CD4-positive, alpha-beta T cell treated with Interleukin-15 for 1 hour (primary cell): ENCODE results near the gene SLC7A6OS.
"Not testable (repeated sequence)": the region's sequence is repeated elsewhere in the genome, so short reads cannot be mapped to it uniquely, and the experiment has no call there.

Experiments
- DNase-seq: peaks from one replicate; pipeline ENCODE4 v3.0.0-alpha.2; 2020

Gene SLC7A6OS

DNA sequence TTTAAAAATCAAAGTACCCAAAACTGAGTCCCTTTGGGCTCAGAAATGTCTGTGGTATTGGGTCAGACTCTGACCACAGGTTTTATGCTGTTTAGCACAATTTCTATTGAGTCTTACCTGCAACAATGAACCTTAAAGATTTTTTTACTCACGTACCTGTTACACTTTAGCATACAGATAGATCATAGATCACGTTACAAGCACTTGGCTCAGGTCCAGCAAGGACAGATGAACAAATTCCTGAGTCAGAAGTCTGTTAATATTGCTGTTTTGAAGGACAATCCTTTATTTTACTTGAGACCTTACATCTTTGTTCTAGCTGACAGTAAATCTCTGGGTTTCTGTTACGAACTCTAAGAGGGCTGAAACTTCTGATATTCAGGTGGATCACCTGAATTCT, 12.8 kb downstream of the SLC7A6OS start:
- no peak for DNase-seq

GRCh38 chr16:68296693-68297092, 14.1 kb downstream of the SLC7A6OS start:
- DNase-seq: no peak

GRCh38 chr16:68296291-68296690, 14.5 kb downstream of the SLC7A6OS start:
- no peak for DNase-seq

- DNase-seq: no peak
These were observed 18.3 kb downstream of the SLC7A6OS start for GRCh38 chr16:68292425-68292824.

- DNase-seq: no peak
These were observed 19.5 kb downstream of the SLC7A6OS start for GRCh38 chr16:68291227-68291626.

- no peak for DNase-seq
These were observed 20.3 kb downstream of the SLC7A6OS start for GRCh38 chr16:68290450-68290849.

DNA sequence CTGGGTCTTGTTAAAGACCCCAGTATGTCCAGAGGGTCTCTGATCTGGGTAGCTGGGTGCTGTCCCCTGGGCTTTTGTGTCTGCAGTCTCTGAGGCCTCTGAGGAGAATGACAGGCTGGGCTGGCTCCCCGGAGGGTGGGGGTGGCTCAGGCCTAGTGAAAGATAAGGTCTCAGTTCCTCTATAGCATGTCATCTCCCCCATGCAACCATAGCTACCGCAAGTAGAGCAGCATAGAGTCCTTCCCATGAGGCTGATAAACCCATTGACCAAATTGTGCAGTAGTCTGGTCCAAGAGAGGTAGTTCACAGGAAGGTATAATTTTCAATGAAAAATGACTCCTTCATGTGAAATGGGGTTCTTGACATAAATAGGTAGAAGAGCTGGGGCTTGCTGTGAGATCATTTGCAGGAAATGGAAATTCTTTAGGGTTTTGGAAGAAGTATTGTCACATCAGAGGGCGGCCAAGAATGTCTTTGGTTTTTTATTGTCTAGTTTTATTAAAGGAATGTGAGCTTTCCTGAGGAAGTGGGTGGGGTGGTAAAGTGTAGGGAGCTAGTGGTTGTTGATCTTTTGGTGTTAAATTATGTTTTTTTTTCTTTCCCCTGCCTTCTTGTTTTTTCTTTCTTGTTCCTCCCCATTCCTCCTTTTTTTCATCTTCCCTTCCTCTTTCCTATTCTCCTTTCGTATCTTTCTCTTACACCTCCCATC, 21.0 kb downstream of the SLC7A6OS start:
- peak; percentile 61 for DNase-seq

DNA sequence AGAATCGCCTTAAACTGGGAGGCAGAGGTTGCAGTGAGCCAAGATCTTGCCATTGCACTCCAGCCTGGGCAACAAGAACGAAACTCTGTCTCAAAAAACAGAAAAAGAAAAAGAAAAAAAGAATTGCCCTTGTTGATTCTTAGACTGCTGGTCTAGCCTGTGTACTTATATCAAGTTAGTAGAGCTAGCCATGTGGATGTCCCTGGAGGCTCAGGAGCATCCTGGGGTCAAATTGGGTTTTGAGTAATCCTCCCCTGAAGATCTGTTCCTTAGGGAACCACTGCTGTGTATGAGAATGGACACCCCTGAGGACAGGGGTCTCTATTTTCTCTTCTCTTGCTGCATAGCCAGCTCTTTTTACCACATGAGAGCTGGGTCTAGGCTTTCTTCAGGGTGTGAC, 21.5 kb downstream of the SLC7A6OS start:
- DNase-seq: no peak

DNA sequence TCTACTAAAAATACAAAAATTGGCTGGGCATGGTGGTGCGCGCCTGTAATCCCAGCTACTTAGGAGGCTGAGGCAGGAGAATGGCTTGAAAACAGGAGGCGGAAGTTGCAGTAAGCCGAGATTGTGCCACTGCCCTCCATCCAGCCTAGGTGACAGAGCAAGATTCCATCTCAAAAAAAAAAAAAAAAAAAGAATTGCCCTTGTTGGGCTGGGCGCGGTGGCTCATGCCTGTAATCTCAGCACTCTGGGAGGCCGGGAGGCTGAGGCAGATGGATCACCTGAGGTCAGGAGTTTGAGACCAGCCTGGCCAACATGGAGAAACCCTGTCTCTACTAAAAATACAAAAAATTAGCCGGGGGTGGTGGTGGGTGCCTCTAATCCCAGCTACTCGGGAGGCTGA, 21.9 kb downstream of the SLC7A6OS start:
- DNase-seq: not testable (repeated sequence)

DNA sequence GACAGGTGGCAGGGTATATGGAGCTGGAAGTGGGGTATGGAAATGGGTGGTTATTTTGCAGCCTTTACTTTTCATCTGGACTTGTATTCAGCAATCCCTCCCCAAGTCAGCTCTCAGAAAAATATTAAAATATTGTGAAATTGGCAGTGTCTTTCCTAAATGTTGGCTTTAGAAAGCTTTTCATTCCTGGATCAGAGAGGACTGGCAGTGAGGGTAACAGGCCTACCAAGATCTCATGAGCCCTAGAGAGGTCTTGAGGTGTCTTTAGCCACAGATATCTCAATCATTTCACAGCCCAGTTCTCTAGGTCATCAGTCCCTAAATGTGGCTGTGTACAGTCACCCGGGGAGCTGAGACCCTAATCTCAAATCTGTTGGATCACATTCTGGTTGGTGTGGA, 22.5 kb downstream of the SLC7A6OS start:
- DNase-seq: no peak

- DNase-seq: peak; percentile 46
These were observed 23.2 kb downstream of the SLC7A6OS start for GRCh38 chr16:68287276-68288251.

DNA sequence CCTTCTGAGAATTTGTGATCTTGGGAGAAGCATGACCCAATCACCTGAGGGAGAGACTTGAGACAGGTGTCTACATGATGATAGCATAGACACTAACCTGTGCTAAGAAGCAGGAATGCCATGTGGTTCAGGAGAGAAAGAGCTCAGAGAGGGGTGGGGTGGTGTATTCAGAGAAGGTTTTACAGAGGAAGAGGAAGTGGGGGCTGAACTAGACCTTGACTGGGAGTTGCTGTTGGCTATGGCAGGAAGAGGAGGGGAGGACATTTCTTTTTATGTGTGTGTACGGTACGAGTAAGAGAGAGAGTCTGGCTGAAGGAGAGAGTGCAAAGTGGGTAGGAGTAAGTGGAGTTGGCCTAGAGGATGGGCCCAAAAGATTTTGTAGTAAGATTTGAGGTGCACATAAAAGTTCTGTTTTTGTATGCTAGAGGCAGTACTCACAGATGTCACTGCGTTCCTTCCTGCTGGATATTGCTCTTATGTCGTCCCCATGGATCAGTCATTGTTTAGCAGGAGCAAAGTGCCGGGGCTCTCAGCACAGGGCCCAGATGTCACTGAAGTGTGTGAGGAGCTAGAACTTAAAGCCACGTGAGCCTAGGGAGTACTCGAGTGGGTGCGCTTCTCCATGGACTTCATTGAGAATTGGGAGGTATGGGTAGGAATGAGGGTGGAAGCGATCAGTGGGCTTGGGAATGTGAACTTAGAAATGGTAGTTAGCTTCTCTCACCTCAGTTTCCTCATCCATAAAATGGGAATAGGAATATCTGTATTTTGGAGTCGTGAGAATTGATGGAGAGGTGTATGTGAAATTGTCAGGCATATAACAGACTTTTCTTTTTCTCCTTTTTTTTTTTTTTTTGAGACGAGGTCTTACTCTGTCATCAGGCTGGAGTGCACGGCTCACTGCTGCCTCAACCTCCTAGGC, 24.3 kb downstream of the SLC7A6OS start:
- peak; percentile 49 for DNase-seq

DNA sequence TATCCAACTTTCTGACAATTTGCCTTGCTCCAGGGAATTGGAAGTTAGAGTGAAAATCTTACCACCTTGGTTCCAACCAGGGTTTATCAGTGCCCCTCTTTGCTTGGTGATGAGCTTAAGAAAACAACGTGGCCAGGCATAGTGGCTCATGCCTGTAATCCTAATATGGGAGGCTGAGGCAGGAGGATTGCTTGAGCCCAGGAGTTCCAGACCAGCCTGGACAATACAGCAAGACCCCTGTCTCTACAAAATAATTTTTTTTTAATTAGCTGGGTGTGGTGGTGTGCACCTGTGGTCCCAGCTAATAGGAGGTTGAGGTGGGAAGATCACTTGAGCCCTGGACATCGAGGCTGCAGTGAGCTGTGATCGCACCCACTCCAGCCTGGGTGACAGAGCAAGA, 25.1 kb downstream of the SLC7A6OS start:
- no peak for DNase-seq

- DNase-seq: peak; percentile 52
These were observed 25.9 kb downstream of the SLC7A6OS start for GRCh38 chr16:68284847-68285246.

- DNase-seq: no peak
These were observed 26.7 kb downstream of the SLC7A6OS start for GRCh38 chr16:68283801-68284598.

- DNase-seq: no peak
These were observed 27.4 kb downstream of the SLC7A6OS start for GRCh38 chr16:68283346-68283745.

- no peak for DNase-seq
These were observed 28.7 kb downstream of the SLC7A6OS start for GRCh38 chr16:68282064-68282452.

DNA sequence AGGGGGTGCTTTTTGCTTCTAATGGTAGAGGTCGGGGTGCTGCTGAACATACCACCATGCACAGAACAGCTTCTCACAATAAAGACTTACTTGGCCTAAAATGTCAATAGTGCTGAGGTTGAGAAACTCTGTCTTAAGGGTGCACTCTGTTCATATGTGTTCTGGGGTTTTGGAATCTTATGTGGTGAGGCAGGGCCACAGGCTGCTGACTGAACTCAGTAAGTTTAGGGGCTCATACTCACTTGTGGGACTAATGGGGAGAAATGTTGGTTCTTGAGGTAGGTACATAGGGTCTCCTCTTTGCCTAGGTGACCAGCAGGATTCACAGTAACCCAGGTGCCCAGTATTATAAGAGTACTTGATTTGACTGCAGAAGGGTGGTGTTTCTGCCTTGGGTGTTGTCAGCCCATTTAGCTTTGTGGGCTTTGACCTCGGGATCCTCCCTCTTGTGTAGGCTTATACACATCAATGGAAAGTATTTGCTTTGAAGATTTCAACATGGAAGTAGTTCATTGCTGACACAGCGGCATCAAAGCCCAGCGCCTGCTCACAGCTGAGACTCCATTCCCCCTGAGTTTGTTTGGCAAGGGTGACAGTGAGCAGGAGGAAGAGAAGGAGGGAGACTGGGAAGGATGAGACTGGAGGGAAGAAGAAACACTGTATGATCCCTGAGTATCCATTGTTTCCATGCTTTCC, 29.2 kb downstream of the SLC7A6OS start:
- DNase-seq: no peak

DNA sequence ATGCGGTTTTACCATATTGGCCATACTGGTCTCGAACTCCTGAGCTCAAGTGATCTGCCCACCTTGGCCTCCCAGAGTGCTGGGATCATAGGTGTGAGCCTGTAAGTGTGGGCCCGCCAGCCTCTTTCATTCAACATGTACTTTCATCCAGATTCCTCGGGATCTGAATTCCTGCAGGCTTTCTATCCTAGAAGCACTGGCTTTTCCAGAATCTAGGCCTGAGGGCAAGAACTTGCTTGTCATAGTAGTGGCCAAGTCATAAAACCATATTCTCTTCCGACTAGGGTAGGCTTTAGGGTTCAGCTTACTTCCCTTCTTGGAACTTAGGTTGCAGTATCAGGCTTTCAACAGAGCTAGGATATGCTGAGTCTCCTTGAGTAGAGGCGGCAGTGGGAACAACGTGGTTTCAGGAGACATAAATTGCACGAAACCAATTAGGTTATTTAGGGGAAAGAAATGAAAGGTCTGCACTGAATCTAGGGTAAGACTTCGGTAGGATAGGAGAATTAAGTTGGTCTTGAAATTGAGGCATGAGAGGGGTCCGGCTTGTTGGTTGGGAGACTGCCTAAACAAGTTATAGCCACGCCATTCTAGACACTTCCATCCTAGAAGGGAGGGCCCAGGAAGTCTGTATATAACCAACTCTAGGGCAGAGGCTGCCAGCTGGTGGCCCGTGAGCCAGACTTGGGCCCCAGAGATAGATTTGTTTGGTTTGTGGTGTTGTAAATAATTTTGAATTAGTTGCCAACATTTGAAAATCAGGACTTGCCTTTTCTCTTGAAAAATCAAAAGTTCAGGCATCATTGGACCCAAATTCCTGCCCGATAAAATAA, 30.8 kb downstream of the SLC7A6OS start:
- no peak for DNase-seq

GRCh38 chr16:68276223-68276622, 34.5 kb downstream of the SLC7A6OS start:
- DNase-seq: no peak
